Body of pancreas (tissue), 4 donors: ENCODE measurements around the gene BANP.
"Not testable (repeated sequence)": the region's sequence is repeated elsewhere in the genome, so short reads cannot be mapped to it uniquely, and the experiment has no call there.

Experiments
- POLR2A ChIP-seq, 3 donors: fragments of 450-650 bp; IDR thresholded peaks; one replicate each; pipeline ENCODE4 v1.6.1; 2016; ENCODE audit warnings: antibody characterized with exemption in 3 of 3, mild to moderate bottlenecking in 2 of 3
- TF ChIP-seq, protein P1 (sequence below), 7 experiments: fragments of 450-650 bp in 4 of 7; fragments of 200-600 bp in 3 of 7; sonication (generic) in 3 of 7; IDR thresholded peaks; one replicate each; pipeline ENCODE4 v1.5.1; 2016 to 2019; ENCODE audit warnings: antibody characterized with exemption in 7 of 7

DNA sequence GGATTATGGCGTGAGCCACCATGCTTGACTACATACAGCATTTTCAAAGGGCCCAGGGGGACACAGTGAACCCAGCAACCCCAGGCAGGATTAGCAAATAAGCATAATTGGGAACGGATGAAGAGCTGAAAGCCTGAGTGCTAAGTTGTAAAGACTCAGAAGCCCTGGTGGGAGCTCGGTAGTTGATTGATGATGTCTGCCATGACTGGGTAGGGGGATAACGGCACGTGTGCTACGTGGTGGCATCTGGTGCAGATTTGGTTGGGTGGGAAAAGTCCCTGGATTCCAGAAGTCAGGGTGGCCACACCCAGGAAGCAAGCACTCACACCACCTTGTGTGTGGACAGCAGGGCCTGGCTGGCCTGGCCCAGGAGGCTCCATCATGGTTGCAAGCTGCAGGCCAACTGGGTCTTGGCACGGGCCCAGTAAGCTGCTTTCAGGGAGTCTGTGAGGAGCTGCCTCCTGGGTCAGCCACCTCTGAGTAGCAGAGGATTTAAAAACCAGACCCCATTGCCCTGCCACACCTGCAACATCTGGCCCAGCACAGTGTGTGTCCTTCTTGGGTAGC, 154.4 kb downstream of the BANP start:
- TF ChIP-seq, protein P1, sequence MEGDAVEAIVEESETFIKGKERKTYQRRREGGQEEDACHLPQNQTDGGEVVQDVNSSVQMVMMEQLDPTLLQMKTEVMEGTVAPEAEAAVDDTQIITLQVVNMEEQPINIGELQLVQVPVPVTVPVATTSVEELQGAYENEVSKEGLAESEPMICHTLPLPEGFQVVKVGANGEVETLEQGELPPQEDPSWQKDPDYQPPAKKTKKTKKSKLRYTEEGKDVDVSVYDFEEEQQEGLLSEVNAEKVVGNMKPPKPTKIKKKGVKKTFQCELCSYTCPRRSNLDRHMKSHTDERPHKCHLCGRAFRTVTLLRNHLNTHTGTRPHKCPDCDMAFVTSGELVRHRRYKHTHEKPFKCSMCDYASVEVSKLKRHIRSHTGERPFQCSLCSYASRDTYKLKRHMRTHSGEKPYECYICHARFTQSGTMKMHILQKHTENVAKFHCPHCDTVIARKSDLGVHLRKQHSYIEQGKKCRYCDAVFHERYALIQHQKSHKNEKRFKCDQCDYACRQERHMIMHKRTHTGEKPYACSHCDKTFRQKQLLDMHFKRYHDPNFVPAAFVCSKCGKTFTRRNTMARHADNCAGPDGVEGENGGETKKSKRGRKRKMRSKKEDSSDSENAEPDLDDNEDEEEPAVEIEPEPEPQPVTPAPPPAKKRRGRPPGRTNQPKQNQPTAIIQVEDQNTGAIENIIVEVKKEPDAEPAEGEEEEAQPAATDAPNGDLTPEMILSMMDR (IDR thresholded peaks at IDR 0.05) = not testable (repeated sequence)
- not testable (repeated sequence) for TF ChIP-seq POLR2A (IDR thresholded peaks at IDR 0.05)
